ENCODE data around the gene PADI3.
"Not testable (repeated sequence)": the region's sequence is repeated elsewhere in the genome, so short reads cannot be mapped to it uniquely, and the experiment has no call there.

DNA sequence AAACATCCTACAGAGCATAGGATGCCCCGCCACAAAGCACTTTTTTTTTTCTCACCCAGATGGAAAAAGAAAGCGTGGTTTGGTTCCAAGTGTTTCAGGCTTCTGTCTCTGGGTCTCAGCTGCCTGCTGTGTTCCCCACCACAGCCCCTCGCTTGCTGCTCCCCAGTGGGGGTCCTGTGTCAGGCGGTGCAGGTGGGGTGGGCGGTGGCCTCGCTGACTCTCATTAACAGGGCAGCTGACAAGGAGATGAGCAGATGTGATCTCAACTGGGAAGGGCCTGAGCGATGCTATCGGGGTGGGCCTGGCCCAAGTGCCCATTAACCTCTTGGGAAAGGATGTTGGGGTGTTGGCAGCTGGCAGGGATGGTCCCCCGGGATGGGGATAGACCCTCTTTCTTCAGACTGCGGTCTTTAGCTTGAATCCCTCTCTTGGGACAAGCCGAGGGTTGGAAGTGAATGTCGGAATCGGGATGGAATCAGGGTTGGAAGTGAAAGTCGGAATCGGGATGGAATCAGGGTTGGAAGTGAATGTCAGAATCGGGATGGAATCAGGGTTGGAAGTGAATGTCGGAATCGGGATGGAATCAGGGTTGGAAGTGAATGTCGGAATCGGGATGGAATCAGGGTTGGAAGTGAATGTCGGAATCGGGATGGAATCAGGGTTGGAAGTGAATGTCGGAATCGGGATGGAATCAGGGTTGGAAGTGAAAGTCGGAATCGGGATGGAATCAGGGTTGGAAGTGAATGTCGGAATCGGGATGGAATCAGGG, 7.7 kb upstream of the PADI3 start:
- TF ChIP-seq, protein P1, sequence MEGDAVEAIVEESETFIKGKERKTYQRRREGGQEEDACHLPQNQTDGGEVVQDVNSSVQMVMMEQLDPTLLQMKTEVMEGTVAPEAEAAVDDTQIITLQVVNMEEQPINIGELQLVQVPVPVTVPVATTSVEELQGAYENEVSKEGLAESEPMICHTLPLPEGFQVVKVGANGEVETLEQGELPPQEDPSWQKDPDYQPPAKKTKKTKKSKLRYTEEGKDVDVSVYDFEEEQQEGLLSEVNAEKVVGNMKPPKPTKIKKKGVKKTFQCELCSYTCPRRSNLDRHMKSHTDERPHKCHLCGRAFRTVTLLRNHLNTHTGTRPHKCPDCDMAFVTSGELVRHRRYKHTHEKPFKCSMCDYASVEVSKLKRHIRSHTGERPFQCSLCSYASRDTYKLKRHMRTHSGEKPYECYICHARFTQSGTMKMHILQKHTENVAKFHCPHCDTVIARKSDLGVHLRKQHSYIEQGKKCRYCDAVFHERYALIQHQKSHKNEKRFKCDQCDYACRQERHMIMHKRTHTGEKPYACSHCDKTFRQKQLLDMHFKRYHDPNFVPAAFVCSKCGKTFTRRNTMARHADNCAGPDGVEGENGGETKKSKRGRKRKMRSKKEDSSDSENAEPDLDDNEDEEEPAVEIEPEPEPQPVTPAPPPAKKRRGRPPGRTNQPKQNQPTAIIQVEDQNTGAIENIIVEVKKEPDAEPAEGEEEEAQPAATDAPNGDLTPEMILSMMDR (IDR thresholded peaks at IDR 0.05): not testable (repeated sequence)
- not testable (repeated sequence) for TF ChIP-seq POLR2A (IDR thresholded peaks at IDR 0.05)

Data from body of pancreas (tissue), 4 donors.